HCT116 (cell line): ENCODE measurements around the gene ATOH8. TPM values are rescaled to one million over a fixed set of nuclear protein-coding genes. Genes with fewer than 3 reads are reported as not detected.

ENCODE experiments used
- ATAC-seq: fragments of 200-7000 bp; cut with Tn5 transposase; 2 replicates; pipeline ENCODE4 v1.9.1; 2020; ENCODE audit warnings: mild to moderate bottlenecking, moderate library complexity
- BruUV-seq: library from RNA; stranded (reverse); fragments of 400-500 nt; replicated peaks from 2 replicates; lab custom pipeline; 2021; lab: Mats Ljungman, UMichigan
- CTCF ChIA-PET: fragments of 300-600 bp; sonication (Branson Sonifier 250); formaldehyde crosslinking; loops from one replicate; lab custom pipeline; 2021; ENCODE audit warnings: antibody characterized with exemption; lab: Charles Lee
- POLR2A ChIA-PET: fragments of 300-600, 350-600 bp; sonication (Branson Sonifier 250); formaldehyde crosslinking; loops from one replicate; lab custom pipeline; 2021; ENCODE audit warnings: antibody characterized with exemption; lab: Charles Lee
- RAD21 ChIA-PET, 2 experiments: fragments of 300-600 bp; sonication (Branson Sonifier 250); formaldehyde crosslinking; loops; one replicate each; lab custom pipeline; 2023; ENCODE audit warnings: low total read pairs in 2 of 2; ENCODE audit not compliant: uncharacterized antibody in 2 of 2, unreplicated experiment in 2 of 2, low non-redundant PET in 1 of 2; lab: Charles Lee
- DNase-seq: peaks from one replicate; pipeline ENCODE4 v3.0.0-alpha.2; 2010; ENCODE audit warnings: low read depth, low spot score
- H2AFZ ChIP-seq: fragments of 200-600 bp; shearing (Covaris generic), sonication (generic); 2 replicates; pipeline ENCODE4 v1.6.1; 2017; ENCODE audit warnings: low read depth, mixed run types, mixed read lengths, antibody characterized with exemption, low read length; ENCODE audit not compliant: poor library complexity, severe bottlenecking
- H3K27ac ChIP-seq: 2 replicates; pipeline ENCODE4 v1.5.1; 2012; ENCODE audit warnings: low read depth, low read length
- H3K27me3 ChIP-seq: fragments of 200-600 bp; sonication (generic); 2 replicates; pipeline ENCODE4 v1.6.1; 2016; ENCODE audit warnings: mixed run types, low read length, mixed read lengths; ENCODE audit not compliant: insufficient read depth
- H3K36me3 ChIP-seq, 2 experiments: fragments of 200-500 bp in 1 of 2; fragments of 200-600 bp in 1 of 2; sonication (Bioruptor generic) in 1 of 2; sonication (generic) in 1 of 2; 2 replicates each; pipeline versions ENCODE4 v1.5.1 to v1.6.1; 2014 to 2016; ENCODE audit warnings: low read length in 2 of 2, inconsistent platforms in 1 of 2, mixed read lengths in 1 of 2, mixed run types in 1 of 2; ENCODE audit not compliant: insufficient read depth in 2 of 2, control insufficient read depth in 1 of 2
- H3K4me1 ChIP-seq, 2 experiments: fragments of 200-600 bp in 1 of 2; sonication (generic) in 1 of 2; 2 replicates each; pipeline versions ENCODE4 v1.5.1 to v1.6.1; 2012 to 2017; ENCODE audit warnings: low read length in 2 of 2, inconsistent platforms in 1 of 2, mild to moderate bottlenecking in 1 of 2, mixed read lengths in 1 of 2, mixed run types in 1 of 2, moderate library complexity in 1 of 2; ENCODE audit not compliant: insufficient read depth in 2 of 2, control insufficient read depth in 1 of 2
- H3K4me2 ChIP-seq: fragments of 200-600 bp; sonication (generic); 2 replicates; pipeline ENCODE4 v1.6.1; 2017; ENCODE audit warnings: mixed run types, low read length, mixed read lengths
- H3K4me3 ChIP-seq, 2 experiments: fragments of 200-600 bp in 1 of 2; sonication (generic) in 1 of 2; replicated peaks in 1 of 2; 2 replicates each; pipeline ENCODE4 v1.5.1; 2011 to 2016; ENCODE audit warnings: low read length in 2 of 2, control low read depth in 1 of 2, low read depth in 1 of 2, mild to moderate bottlenecking in 1 of 2, mixed read lengths in 1 of 2, mixed run types in 1 of 2
- H3K79me2 ChIP-seq: fragments of 200-600 bp; sonication (generic); 2 replicates; pipeline ENCODE4 v1.6.1; 2017; ENCODE audit warnings: mild to moderate bottlenecking, mixed run types, low read length, moderate library complexity, mixed read lengths; ENCODE audit not compliant: insufficient read depth
- H3K9ac ChIP-seq: fragments of 200-600 bp; sonication (generic); 2 replicates; pipeline ENCODE4 v1.6.1; 2016; ENCODE audit warnings: low read length, mixed read lengths
- H3K9me2 ChIP-seq: fragments of 200-600 bp; sonication (generic), shearing (Covaris generic); 2 replicates; pipeline ENCODE4 v1.6.1; 2017; ENCODE audit warnings: mixed run types, mild to moderate bottlenecking, moderate library complexity; ENCODE audit not compliant: insufficient read depth
- H3K9me3 ChIP-seq, 2 experiments: fragments of 200-500 bp in 1 of 2; fragments of 200-600 bp in 1 of 2; sonication (Bioruptor generic) in 1 of 2; sonication (generic) in 1 of 2; 2 replicates each; pipeline ENCODE4 v1.6.1; 2014 to 2017; ENCODE audit warnings: low read length in 2 of 2, mixed read lengths in 2 of 2, inconsistent platforms in 1 of 2, low read depth in 1 of 2, mild to moderate bottlenecking in 1 of 2, mixed run types in 1 of 2, moderate library complexity in 1 of 2; ENCODE audit not compliant: control insufficient read depth in 1 of 2, insufficient read depth in 1 of 2
- H4K20me1 ChIP-seq: fragments of 200-600 bp; sonication (generic), shearing (Covaris generic); 2 replicates; pipeline ENCODE4 v1.6.1; 2017; ENCODE audit warnings: mixed run types, mild to moderate bottlenecking, moderate library complexity; ENCODE audit not compliant: insufficient read depth
- CBX3 ChIP-seq: IDR thresholded peaks from 2 replicates; pipeline ENCODE4 v1.6.1; 2012; ENCODE audit warnings: low read depth
- EGR1 ChIP-seq: IDR thresholded peaks from 2 replicates; pipeline ENCODE4 v1.6.1; 2012; ENCODE audit warnings: low read depth
- ELF1 ChIP-seq: IDR thresholded peaks from 2 replicates; pipeline ENCODE4 v1.6.1; 2012; ENCODE audit warnings: low read depth, borderline replicate concordance
- EZH2 ChIP-seq: fragments of 200-600 bp; sonication (generic); IDR thresholded peaks from 2 replicates; pipeline ENCODE4 v1.6.1; 2017; ENCODE audit warnings: antibody characterized with exemption, mixed run types
- FOSL1 ChIP-seq: IDR thresholded peaks from 2 replicates; pipeline ENCODE4 v1.6.1; 2012; ENCODE audit warnings: low read depth
- JUND ChIP-seq: IDR thresholded peaks from 2 replicates; pipeline ENCODE4 v1.6.1; 2012
- POLR2A ChIP-seq: IDR thresholded peaks from 2 replicates; pipeline ENCODE4 v1.7.0; 2011; ENCODE audit warnings: borderline replicate concordance; ENCODE audit not compliant: insufficient read depth, insufficient read length; ENCODE audit errors: extremely low read depth
- POLR2AphosphoS5 ChIP-seq: IDR thresholded peaks from 2 replicates; pipeline ENCODE4 v1.6.1; 2011; ENCODE audit warnings: mild to moderate bottlenecking, low read depth, low read length, moderate library complexity
- RAD21 ChIP-seq: IDR thresholded peaks from 2 replicates; pipeline ENCODE4 v1.6.1; 2012; ENCODE audit warnings: low read depth, mild to moderate bottlenecking
- SIN3A ChIP-seq: IDR thresholded peaks from 2 replicates; pipeline ENCODE4 v1.6.1; 2012; ENCODE audit warnings: low read depth
- SP1 ChIP-seq: IDR thresholded peaks from 2 replicates; pipeline ENCODE4 v1.6.1; 2012; ENCODE audit warnings: low read depth
- YY1 ChIP-seq: IDR thresholded peaks from 2 replicates; pipeline ENCODE4 v1.6.1; 2011; ENCODE audit warnings: low read length, low read depth, moderate library complexity, mild to moderate bottlenecking; ENCODE audit not compliant: insufficient replicate concordance; ENCODE audit errors: extremely low read depth
- ZFX ChIP-seq: fragments of 450-650 bp; IDR thresholded peaks from 2 replicates; pipeline ENCODE4 v1.6.1; 2017
- intact Hi-C: fragments of 100-400 bp; cut with micrococcal nuclease; formaldehyde crosslinking; loops from 2 replicates; pipeline ENCODE4 v1.10.0; 2022
- total RNA-seq: library from RNA; stranded (reverse); gene quantifications from one replicate; pipeline ENCODE4 v1.2.1, GENCODE V29; 2021; ENCODE audit not compliant: unreplicated experiment
- TF ChIP-seq, protein P1 (sequence below): IDR thresholded peaks from 2 replicates; pipeline ENCODE4 v1.6.1; 2012
- TF ChIP-seq, protein P2 (sequence below), 3 experiments: fragments of 200-600 bp in 1 of 3; sonication (generic) in 1 of 3; IDR thresholded peaks in 2 of 3; conservative IDR thresholded peaks in 1 of 3; 2 replicates each; pipeline ENCODE4 v1.5.1; 2012 to 2017; ENCODE audit warnings: low read depth in 2 of 3, low read length in 2 of 3, antibody characterized with exemption in 1 of 3, borderline replicate concordance in 1 of 3, control low read depth in 1 of 3, mild to moderate bottlenecking in 1 of 3, mixed read lengths in 1 of 3, mixed run types in 1 of 3, moderate library complexity in 1 of 3; ENCODE audit not compliant: insufficient read depth in 1 of 3
- TF ChIP-seq, protein P3 (sequence below): IDR thresholded peaks from 2 replicates; pipeline ENCODE4 v1.6.1; 2012; ENCODE audit warnings: low read depth

ATOH8 gene
- total RNA-seq, 1 experiment from 2014 or later = 0.74 TPM

DNA sequence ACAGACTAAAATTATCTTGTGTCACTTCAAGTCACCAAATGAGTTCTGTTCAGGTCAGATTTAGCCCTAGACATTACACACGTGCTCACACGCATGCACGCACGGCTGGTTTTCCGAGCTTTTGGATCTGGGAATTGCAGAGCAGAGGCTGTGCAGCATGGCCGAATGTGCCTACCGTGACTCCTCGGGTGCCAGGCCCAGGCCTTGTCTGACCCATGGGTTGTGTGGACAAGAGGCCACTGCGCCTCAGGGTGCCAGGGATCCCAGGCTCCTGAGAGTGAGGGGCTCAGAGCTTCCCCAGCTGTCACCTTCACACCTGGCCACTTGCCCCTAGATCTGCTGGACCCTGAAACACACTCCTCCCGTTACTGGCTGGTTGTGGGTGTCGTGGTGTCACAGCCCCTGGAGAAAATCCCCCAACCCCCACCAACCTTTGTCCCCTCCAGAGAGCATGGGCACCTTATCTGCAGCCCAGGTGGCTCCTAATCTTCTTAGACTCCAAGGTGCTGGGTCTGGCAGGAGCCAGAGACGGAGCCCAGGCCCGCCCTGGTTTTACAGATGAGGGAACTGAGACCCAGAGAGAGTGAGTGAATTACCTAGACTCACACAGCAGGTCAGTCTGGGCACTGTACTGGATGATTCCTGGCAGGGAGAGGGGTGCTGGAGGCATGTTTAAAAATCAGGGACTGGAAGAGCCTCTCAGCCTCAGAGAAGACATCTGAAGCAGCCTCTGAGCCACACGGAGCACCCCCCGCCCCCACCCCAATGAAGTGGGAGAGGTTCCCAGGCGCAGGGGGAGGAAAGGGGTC, 56.8 kb downstream of the ATOH8 start:
- ATAC-seq = no peak
- no TSS peak for BruUV-seq
- H3K27me3 ChIP-seq = no peaks in the 10 kb centered on the region

More for the DNA sequence above, 56.8 kb downstream of the ATOH8 start:
- no peaks in the 10 kb centered on the region for H3K9me2 ChIP-seq
- no peak for TF ChIP-seq SP1
- TF ChIP-seq ZFX = no peak
- no peak for TF ChIP-seq JUND
- TF ChIP-seq, protein P1, sequence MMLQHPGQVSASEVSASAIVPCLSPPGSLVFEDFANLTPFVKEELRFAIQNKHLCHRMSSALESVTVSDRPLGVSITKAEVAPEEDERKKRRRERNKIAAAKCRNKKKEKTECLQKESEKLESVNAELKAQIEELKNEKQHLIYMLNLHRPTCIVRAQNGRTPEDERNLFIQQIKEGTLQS = no peak
- TF ChIP-seq, protein P2, sequence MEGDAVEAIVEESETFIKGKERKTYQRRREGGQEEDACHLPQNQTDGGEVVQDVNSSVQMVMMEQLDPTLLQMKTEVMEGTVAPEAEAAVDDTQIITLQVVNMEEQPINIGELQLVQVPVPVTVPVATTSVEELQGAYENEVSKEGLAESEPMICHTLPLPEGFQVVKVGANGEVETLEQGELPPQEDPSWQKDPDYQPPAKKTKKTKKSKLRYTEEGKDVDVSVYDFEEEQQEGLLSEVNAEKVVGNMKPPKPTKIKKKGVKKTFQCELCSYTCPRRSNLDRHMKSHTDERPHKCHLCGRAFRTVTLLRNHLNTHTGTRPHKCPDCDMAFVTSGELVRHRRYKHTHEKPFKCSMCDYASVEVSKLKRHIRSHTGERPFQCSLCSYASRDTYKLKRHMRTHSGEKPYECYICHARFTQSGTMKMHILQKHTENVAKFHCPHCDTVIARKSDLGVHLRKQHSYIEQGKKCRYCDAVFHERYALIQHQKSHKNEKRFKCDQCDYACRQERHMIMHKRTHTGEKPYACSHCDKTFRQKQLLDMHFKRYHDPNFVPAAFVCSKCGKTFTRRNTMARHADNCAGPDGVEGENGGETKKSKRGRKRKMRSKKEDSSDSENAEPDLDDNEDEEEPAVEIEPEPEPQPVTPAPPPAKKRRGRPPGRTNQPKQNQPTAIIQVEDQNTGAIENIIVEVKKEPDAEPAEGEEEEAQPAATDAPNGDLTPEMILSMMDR (IDR thresholded peaks at IDR 0.05 in 2 of 3, conservative IDR thresholded peaks at IDR 0.05 in 1 of 3; ENCODE audit: borderline replicate concordance in 1 of 3, insufficient read depth in 1 of 3, low read depth in 2 of 3, low read length in 2 of 3) = no peak
- TF ChIP-seq EGR1 = no peak
- TF ChIP-seq CBX3 = no peak
- TF ChIP-seq FOSL1 = no peak
- no peak for TF ChIP-seq YY1
- no peak for TF ChIP-seq POLR2AphosphoS5
- no peak for TF ChIP-seq EZH2
- TF ChIP-seq SIN3A = no peak
- no peak for TF ChIP-seq POLR2A
- TF ChIP-seq, protein P3, sequence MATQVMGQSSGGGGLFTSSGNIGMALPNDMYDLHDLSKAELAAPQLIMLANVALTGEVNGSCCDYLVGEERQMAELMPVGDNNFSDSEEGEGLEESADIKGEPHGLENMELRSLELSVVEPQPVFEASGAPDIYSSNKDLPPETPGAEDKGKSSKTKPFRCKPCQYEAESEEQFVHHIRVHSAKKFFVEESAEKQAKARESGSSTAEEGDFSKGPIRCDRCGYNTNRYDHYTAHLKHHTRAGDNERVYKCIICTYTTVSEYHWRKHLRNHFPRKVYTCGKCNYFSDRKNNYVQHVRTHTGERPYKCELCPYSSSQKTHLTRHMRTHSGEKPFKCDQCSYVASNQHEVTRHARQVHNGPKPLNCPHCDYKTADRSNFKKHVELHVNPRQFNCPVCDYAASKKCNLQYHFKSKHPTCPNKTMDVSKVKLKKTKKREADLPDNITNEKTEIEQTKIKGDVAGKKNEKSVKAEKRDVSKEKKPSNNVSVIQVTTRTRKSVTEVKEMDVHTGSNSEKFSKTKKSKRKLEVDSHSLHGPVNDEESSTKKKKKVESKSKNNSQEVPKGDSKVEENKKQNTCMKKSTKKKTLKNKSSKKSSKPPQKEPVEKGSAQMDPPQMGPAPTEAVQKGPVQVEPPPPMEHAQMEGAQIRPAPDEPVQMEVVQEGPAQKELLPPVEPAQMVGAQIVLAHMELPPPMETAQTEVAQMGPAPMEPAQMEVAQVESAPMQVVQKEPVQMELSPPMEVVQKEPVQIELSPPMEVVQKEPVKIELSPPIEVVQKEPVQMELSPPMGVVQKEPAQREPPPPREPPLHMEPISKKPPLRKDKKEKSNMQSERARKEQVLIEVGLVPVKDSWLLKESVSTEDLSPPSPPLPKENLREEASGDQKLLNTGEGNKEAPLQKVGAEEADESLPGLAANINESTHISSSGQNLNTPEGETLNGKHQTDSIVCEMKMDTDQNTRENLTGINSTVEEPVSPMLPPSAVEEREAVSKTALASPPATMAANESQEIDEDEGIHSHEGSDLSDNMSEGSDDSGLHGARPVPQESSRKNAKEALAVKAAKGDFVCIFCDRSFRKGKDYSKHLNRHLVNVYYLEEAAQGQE = no peak
- TF ChIP-seq ELF1 = no peak
- TF ChIP-seq RAD21 = no peak
- TF ChIP-seq, all 23 proteins: peak for 0
- Histone ChIP-seq H3K27ac (no peak overlapping the region), H3K36me3 (no peaks in the 10 kb centered on the region), H3K4me2 (no peak overlapping the region), H3K4me3 (no peak overlapping the region), H4K20me1 (no peaks in the 10 kb centered on the region), H3K9ac (no peak overlapping the region), H3K79me2 (no peaks in the 10 kb centered on the region), H3K4me1 (no peaks in the 10 kb centered on the region), H3K9me3 (no peaks in the 10 kb centered on the region), H2AFZ (no peak overlapping the region)
- DNase-seq = no peak
- POLR2A ChIA-PET = no interaction called here
- RAD21 ChIA-PET = no interaction called here
- intact Hi-C loops = no loop called here
- CTCF ChIA-PET = no interaction called here
